ENCODE data around the gene TBX21.

Gene TBX21

DNA sequence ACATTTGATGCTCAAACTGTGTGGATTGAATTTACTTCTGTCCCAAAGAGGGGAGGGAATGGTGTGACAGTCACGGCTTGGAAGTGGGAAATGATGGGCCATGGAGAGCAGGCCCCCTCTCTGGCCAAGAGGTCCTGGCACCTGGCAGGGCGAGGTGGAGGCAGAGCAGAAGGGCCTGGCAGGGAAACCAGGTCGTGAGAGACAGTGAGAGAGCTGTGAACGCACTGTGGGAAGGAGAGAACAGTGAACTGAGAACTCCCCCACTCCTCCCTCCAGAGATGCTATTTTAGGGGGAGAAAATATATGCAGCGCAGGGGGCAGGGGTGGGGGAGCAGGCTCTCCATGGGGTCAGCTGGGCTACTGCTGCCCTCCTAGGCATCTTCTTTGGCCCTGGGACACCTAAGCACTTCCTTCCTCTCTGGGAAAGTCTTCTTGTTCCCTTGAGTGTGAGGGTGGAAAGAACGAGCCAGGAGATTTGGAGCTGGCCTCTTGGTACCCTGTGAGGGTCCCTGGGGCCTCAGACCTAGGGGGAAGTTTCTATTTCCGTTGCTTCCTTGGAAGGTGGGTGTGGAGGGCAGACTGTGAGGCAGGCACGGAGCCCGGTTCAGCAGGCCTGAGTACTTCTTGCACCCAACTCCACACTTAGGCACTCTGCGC lies 17.2 kb upstream of the TBX21 start:
- no peak for DNase-seq (ENCODE audit: low spot score)
- Mint-ChIP-seq H3K4me1 (ENCODE audit: low read depth) (peaks cover 57% of the 10 kb centered on the region), H3K36me3 (ENCODE audit: low read depth) (no peaks in the 10 kb centered on the region), H3K9me3 (no peaks in the 10 kb centered on the region), H3K27me3 (ENCODE audit: low read depth) (peaks cover 10% of the 10 kb centered on the region), H3K4me3 (no peak overlapping the region), H3K27ac (peak overlapping the region; percentile 15)

DNA sequence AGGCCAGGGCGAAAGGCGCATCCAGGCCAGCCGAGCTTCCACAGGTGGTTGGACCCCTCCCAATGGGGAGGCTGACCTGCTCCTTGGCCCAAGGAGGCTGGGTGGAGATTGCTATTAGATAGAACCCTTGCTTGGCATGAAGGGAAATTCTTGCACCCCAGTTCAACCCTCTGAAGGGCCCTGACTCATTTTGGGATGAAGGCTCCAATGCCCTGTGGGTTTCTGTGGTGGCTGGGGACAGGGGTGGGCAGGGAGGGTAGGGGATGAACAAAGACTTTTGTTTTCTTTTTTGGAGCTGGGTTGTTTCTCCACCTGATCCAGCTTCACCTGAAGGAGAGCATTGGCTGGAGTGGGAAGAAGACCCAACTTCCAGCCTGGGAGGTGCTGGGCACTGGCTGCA lies 16.7 kb upstream of the TBX21 start:
- Mint-ChIP-seq H3K4me3 (no peak overlapping the region), H3K4me1 (ENCODE audit: low read depth) (peaks cover 60% of the 10 kb centered on the region), H3K36me3 (ENCODE audit: low read depth) (no peaks in the 10 kb centered on the region), H3K9me3 (no peaks in the 10 kb centered on the region), H3K27ac (peak overlapping the region; percentile 37), H3K27me3 (ENCODE audit: low read depth) (peaks cover 10% of the 10 kb centered on the region)
- DNase-seq (ENCODE audit: low spot score) = no peak

DNA sequence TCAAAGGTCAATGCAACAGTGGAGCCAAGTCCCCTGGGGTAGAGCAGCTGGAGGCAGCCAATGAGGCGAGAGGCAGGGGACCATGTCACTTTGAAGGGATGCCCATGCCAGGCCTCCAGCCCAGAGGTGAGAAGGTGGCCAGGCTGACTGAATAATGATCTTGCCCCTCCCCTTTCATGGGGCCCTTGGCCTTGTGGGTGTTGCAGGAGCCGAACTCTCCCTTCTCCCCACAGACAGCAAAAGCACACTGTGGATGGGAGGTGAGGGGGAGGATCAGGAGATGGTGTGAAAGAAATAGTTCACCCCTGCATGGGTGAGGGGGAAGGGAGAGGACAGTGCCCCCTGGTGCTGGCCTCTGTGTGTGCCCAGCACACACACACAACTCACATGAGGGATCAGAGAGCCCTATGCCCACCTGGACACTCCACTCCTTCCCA lies 15.8 kb upstream of the TBX21 start:
- Mint-ChIP-seq H3K27me3 (ENCODE audit: low read depth) (peaks cover 12% of the 10 kb centered on the region), H3K9me3 (no peaks in the 10 kb centered on the region), H3K4me1 (ENCODE audit: low read depth) (peaks cover 65% of the 10 kb centered on the region), H3K36me3 (ENCODE audit: low read depth) (no peaks in the 10 kb centered on the region), H3K4me3 (no peak overlapping the region), H3K27ac (no peak overlapping the region)
- peak; percentile 51 for DNase-seq (ENCODE audit: low spot score)

DNA sequence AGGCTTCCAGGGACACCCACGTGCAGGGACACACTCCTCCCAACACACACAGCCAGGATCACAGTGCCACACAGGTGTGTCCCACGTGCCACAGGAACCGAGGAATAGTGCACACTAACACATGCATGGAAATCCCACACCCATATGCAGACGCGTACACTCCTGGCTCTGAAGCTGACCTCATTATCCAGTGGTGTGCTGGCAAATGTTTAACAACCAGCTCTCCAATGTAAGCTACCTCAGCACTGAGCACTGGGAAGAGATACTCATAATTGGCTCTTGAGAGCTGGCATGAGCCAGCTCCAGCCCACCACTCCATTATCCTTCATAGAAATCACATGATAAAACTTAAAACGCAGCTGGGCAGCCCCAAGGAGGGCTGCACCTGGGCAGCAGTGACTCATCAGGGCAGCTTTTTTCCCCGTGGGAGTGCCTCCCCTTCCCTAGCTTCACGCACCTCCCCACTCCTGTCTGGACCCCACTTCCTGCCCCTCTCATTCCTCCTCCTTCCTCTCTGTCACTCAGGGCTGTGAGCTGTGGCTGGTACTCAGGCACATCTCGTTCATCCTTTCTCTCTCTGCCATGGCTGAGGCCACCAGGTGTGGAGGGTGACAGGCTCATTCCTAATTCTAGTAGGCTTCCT lies 14.9 kb upstream of the TBX21 start:
- no peaks in the 10 kb centered on the region for H3K9me3 Mint-ChIP-seq
- H3K4me3 Mint-ChIP-seq = peak overlapping the region; percentile 70
- H3K27me3 Mint-ChIP-seq (ENCODE audit: low read depth) = peaks cover 12% of the 10 kb centered on the region
- no peak for DNase-seq (ENCODE audit: low spot score)
- H3K36me3 Mint-ChIP-seq (ENCODE audit: low read depth) = no peaks in the 10 kb centered on the region
- peak overlapping the region; percentile 23 for H3K27ac Mint-ChIP-seq
- peaks cover 65% of the 10 kb centered on the region for H3K4me1 Mint-ChIP-seq (ENCODE audit: low read depth)

DNA sequence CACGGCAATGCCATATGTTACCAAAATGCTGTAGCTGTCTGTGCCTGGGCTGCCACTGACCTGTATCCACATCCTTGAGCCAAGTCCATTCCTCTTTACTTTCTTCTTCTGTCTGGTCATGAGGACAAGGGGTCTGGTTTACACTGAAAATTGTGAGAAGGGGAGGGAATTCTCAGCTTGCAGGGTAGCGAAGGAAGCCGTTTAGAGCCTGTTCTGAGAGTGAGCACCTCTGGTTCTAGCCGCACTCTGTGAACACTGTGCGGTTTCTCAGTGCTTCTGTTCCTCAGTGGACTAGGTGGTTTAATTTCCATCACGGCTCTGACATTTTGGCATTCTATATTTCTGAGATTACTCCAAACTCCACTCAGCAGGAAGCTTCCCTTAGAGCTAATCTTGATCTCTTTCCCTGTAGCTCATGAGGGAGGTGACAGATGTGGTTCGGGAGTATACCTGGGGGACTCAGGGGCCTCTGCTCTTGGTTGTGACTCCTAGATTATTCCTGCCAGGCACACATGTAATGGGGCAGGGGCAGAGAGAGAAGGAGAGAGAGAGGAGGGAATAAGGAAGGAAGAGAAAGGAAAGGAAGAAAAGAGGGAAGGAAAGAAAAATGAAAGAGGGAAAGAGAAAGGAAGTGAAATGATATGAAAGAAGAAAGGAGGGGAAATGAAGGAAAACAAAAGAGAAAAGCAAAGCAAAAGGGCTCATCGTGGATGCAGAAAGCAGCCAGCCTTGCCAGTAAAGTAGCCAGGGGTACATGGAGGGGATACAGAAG lies 14.2 kb upstream of the TBX21 start:
- H3K27ac Mint-ChIP-seq = peak overlapping the region; percentile 84
- H3K9me3 Mint-ChIP-seq = no peaks in the 10 kb centered on the region
- H3K27me3 Mint-ChIP-seq (ENCODE audit: low read depth) = peaks cover 12% of the 10 kb centered on the region
- H3K4me3 Mint-ChIP-seq = peak overlapping the region; percentile 70
- no peaks in the 10 kb centered on the region for H3K36me3 Mint-ChIP-seq (ENCODE audit: low read depth)
- DNase-seq (ENCODE audit: low spot score) = no peak
- H3K4me1 Mint-ChIP-seq (ENCODE audit: low read depth) = peaks cover 65% of the 10 kb centered on the region

DNA sequence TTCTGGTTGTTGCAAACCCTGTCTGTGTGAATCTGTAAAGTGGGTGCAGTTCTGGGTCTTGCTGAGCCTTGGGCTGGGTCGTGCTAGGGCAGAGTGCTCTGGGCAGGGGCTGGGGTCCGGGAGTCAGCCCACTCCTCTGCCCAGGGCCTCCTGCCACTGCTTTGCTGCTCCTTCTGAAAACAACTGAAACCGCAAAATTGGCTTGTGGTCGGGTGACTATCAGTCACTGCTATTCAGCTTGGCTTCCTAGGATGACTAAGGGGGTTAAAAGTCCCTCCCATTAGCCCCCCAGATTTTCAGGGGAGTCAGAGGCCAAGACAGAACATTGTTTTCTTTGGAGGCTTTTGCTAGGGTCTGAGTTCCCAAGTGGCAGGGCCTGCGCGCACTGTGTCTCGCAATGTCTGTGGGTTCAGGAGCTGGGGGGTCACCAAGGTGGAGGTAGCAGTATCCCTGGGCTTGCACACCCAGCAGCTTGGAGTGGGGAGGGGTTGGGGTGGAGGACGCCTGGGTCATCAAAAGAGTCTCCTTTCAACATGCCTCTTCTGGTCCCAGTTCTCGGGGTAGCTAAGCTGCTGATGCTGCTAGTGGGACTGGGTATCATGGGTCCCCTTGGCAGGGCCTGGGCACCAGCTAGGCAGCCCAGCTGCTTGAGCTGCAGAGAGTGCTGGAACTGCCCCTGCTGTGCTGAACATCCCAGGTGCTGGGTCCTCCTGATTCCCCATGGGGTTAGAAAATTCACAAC lies 13.5 kb upstream of the TBX21 start:
- H3K9me3 Mint-ChIP-seq = no peaks in the 10 kb centered on the region
- H3K4me1 Mint-ChIP-seq (ENCODE audit: low read depth) = peaks cover 61% of the 10 kb centered on the region
- peak overlapping the region; percentile 70 for H3K4me3 Mint-ChIP-seq
- no peaks in the 10 kb centered on the region for H3K36me3 Mint-ChIP-seq (ENCODE audit: low read depth)
- H3K27me3 Mint-ChIP-seq (ENCODE audit: low read depth) = peaks cover 12% of the 10 kb centered on the region
- DNase-seq (ENCODE audit: low spot score) = peak; percentile 87
- peak overlapping the region; percentile 84 for H3K27ac Mint-ChIP-seq

DNA sequence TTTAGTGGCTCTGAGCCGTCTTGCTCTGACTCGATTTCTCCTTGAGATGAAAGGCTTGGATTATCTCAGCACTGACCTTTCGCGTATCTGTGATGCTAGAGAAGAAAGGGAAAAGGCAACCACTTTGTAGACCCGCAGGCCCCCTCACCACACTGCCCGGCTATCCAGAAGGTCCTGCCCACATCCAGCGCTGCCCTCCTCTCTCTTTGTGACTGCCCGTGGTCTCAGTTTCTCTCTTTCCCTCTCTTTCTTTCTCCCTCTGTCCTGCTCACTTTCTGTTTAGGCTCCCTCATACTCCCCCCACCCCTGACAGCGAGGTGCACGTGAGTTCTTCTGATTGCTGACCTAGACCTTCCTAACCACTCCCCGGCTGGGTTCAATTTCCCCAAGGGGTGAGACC lies 12.8 kb upstream of the TBX21 start:
- Mint-ChIP-seq H3K36me3 (ENCODE audit: low read depth) (no peaks in the 10 kb centered on the region), H3K4me3 (peak overlapping the region; percentile 65), H3K27me3 (ENCODE audit: low read depth) (peaks cover 12% of the 10 kb centered on the region), H3K27ac (peak overlapping the region; percentile 13), H3K9me3 (no peaks in the 10 kb centered on the region), H3K4me1 (ENCODE audit: low read depth) (peaks cover 59% of the 10 kb centered on the region)
- DNase-seq (ENCODE audit: low spot score) = peak; percentile 43

DNA sequence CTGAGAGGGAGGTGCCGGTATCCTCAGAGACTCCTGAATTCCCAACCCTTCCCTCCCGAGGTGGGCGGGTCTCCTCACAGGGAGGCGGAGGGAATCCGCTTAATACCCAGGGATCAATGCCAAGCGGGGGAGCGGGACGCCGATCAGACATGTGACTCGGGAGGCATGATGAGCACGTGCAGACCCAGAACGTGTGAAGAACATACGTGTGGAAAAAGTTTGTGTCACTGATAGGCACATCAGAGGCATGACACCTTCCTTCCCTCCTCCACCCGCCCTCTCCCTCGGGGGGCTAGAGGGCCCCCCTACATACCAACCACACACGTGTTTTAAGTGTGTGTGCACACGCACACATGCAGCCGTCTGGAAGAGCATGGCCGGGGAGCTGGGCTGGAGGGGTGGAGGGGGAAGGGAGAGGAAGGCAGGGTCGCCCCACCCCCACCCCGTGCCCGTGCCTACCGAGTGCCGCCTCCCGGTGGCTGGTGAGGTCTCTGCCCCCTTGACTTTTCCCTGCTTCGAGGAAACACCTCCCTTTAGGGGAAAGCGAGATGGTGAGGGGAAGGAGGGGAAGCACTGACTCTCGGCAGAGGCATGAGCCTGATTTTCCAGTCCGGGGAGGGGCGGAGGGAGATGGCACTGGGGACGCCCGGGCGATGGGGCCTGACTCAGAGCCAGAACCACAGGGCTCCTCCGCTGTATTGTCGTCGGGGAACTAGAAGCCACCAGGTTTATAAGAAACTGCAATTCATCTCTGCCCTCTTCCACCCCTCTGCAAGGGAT lies 12.1 kb upstream of the TBX21 start:
- H3K4me3 Mint-ChIP-seq = peak overlapping the region; percentile 65
- H3K4me1 Mint-ChIP-seq (ENCODE audit: low read depth) = peaks cover 58% of the 10 kb centered on the region
- peak; percentile 96 for DNase-seq (ENCODE audit: low spot score)
- peak overlapping the region; percentile 68 for H3K27ac Mint-ChIP-seq
- no peaks in the 10 kb centered on the region for H3K9me3 Mint-ChIP-seq
- peaks cover 12% of the 10 kb centered on the region for H3K27me3 Mint-ChIP-seq (ENCODE audit: low read depth)
- no peaks in the 10 kb centered on the region for H3K36me3 Mint-ChIP-seq (ENCODE audit: low read depth)

DNA sequence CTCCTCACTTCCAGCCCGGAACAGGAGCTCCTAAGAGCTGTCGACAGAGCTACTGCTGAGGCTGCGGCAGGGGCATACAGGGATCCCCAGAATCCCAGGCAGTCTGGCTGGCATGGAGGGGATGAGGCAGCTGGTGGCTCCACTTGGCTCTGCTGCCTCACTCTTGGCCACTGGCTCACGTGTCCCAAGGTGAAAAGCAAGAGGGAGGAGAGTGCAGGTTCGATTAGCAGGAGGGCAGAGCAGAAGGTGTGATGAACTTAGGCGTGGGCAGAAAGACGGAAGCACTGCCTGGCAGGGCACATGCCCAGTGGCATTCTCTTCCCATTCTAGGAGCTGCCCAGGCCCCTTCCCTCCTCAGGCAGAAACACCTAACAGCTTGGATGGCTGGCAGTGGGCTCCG lies 11.3 kb upstream of the TBX21 start:
- Mint-ChIP-seq H3K27me3 (ENCODE audit: low read depth) (peaks cover 12% of the 10 kb centered on the region), H3K4me1 (ENCODE audit: low read depth) (peaks cover 57% of the 10 kb centered on the region)
- no peak for DNase-seq (ENCODE audit: low spot score)

DNA sequence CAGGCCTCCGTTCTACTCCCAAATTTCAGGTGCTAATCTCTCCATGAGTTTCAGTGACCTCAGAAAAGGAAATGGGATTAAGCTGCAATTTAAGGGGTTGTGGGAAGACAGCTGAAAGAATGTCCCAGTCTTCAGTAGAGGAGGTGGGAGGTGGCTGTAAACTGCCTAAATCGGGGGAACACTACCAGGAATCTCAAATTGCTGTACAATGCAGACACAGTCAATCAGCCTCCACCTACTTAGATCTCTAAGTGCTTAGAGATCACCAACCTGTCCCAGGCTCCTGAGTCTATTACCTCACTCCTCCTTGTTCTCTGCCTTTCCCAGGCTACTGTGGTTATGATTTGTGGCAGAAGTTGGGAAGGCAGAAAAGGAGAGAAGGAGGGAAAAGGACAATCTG lies 8.3 kb upstream of the TBX21 start:
- H3K4me1 Mint-ChIP-seq (ENCODE audit: low read depth) = peaks cover 41% of the 10 kb centered on the region
- H3K27ac Mint-ChIP-seq = no peak overlapping the region
- no peaks in the 10 kb centered on the region for H3K9me3 Mint-ChIP-seq
- H3K36me3 Mint-ChIP-seq (ENCODE audit: low read depth) = no peaks in the 10 kb centered on the region
- no peak overlapping the region for H3K4me3 Mint-ChIP-seq
- peaks cover 2% of the 10 kb centered on the region for H3K27me3 Mint-ChIP-seq (ENCODE audit: low read depth)
- DNase-seq (ENCODE audit: low spot score) = no peak

More for the DNA sequence above, 11.3 kb upstream of the TBX21 start:
- H3K9me3 Mint-ChIP-seq = no peaks in the 10 kb centered on the region
- H3K36me3 Mint-ChIP-seq (ENCODE audit: low read depth) = no peaks in the 10 kb centered on the region
- peak overlapping the region; percentile 48 for H3K4me3 Mint-ChIP-seq
- peak overlapping the region; percentile 72 for H3K27ac Mint-ChIP-seq

DNA sequence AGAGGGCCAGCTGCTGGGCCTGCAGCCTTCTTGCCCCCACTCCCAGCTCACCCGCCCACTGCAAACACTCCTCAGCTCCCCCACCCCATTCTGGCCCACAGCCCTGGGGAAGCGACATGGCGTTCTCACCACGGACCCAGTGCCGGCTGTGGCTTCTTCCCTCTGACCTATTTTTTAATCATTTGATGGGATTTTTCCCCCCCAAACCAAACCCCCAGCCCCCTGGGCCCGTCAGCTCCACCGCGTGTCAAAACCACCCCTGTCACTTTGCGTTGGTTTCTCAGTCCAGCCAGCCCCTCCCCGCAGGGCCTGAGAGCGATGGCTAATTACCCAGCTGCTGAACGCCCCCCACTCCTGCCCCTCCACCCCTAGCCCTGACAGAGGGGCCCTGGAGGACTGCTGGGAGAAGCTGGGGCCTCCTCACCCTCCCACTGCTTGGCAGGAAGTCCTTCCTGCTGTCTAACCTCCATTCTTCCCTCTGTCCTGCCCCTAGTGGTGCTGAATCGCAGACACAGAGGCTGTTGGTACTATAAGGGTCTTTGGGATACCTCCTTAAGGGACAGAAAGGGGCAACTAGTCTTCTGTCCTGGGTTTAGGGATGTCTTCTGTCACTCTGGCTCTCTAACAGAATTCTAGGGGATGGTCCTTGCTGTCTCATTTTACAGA lies 7.5 kb upstream of the TBX21 start:
- no peak for DNase-seq (ENCODE audit: low spot score)
- Mint-ChIP-seq H3K36me3 (ENCODE audit: low read depth) (no peaks in the 10 kb centered on the region), H3K27ac (no peak overlapping the region), H3K9me3 (no peaks in the 10 kb centered on the region), H3K4me1 (ENCODE audit: low read depth) (peaks cover 36% of the 10 kb centered on the region), H3K27me3 (ENCODE audit: low read depth) (peaks cover 2% of the 10 kb centered on the region), H3K4me3 (no peak overlapping the region)

DNA sequence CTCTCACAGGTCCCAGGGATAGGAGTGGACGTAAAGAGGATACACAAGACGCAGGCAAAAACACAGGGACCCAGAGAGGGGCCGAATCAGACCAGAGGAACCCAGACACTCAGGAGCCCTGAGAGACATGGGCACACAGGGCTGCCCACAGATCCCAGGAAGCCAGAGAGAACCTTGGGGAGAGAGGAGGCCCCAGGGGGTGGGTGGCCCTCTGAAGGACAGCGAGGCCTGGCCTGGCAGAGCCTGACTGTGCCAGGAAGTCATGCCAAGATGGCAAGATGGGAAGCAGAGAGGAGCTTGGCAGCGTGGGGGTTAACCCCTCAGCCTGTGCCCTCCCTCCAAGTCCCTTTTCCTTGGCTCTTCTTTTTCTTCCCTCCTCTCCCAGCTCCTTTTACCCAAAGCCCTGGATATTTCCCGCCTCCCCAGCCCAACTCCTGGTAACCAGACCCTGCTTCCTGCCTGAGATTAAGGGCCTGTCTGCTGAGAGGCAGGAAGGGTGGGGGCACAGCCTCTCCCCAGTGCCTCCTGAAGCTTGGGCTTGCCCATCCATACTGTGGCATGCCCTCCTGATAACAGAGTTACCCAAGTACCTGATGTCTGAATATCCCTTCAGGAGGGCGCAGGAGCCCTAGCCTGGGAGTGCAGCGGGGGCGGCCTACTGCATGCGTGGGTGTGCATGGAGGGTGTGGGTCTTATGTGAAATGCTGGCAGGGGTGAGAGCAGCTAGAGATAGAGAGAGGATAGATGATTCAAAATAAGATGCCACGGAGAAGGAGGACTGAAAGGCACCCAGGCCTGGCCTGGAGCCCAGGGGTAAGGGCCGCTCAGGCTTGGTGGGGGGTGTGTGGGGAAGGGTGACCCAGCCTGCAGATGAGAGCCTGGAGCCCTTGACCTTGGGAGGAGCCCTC lies 6.0 kb upstream of the TBX21 start:
- H3K4me1 Mint-ChIP-seq (ENCODE audit: low read depth) = peaks cover 31% of the 10 kb centered on the region

More for the DNA sequence above, 6.0 kb upstream of the TBX21 start:
- Mint-ChIP-seq H3K36me3 (ENCODE audit: low read depth) (no peaks in the 10 kb centered on the region), H3K4me3 (no peak overlapping the region), H3K27me3 (ENCODE audit: low read depth) (no peaks in the 10 kb centered on the region), H3K27ac (no peak overlapping the region), H3K9me3 (no peaks in the 10 kb centered on the region)
- DNase-seq (ENCODE audit: low spot score) = no peak

All from T-helper 2 cell treated with Interferon-gamma antibody and Interleukin-4, amounts not matched to agents 5 μg/mL and 100 μg/mL, for 36 hours (primary cell).